CD4-positive, alpha-beta T cell (primary cell): Measurements from ENCODE around the gene ANKRD28. TPM values are rescaled to one million over a fixed set of nuclear protein-coding genes. Genes with fewer than 3 reads are reported as not detected.

Experiments used
- ATAC-seq: fragments of 200-7000 bp; cut with Tn5 transposase; one replicate; pipeline ENCODE4 v1.10.0; 2022; ENCODE audit warnings: mild to moderate bottlenecking; ENCODE audit not compliant: poor library complexity
- CTCF ChIA-PET: fragments of 350-600 bp; sonication (Branson Sonifier 250); formaldehyde crosslinking; loops from one replicate; lab custom pipeline; 2021; ENCODE audit warnings: antibody characterized with exemption, inconsistent platforms; lab: Charles Lee
- POLR2A ChIA-PET: fragments of 350-600 bp; sonication (Branson Sonifier 250); formaldehyde crosslinking; loops from one replicate; lab custom pipeline; 2021; ENCODE audit warnings: antibody characterized with exemption, inconsistent platforms; lab: Charles Lee
- DNase-seq, 14 experiments: peaks; one replicate each; pipeline ENCODE4 v3.0.0-alpha.2; 2013 to 2020; ENCODE audit warnings: mixed read lengths in 2 of 14
- H3K27ac ChIP-seq, 2 donors: one replicate each; pipeline versions ENCODE4 v1.5.1 to v1.7.0; 2013; ENCODE audit warnings: low read length in 2 of 2, low read depth in 1 of 2, mild to moderate bottlenecking in 1 of 2
- H3K27me3 ChIP-seq, 2 experiments: 1 replicate in 1 of 2; 2 replicates in 1 of 2; pipeline versions ENCODE4 v1.6.1 to v1.7.0; 2013; ENCODE audit warnings: low read length in 2 of 2, control low read depth in 1 of 2, mild to moderate bottlenecking in 1 of 2, moderate library complexity in 1 of 2; ENCODE audit not compliant: insufficient read depth in 2 of 2, control insufficient read depth in 1 of 2
- H3K36me3 ChIP-seq: one replicate; pipeline ENCODE4 v1.6.1; 2013; ENCODE audit warnings: low read length, control low read depth; ENCODE audit not compliant: insufficient read depth
- H3K4me1 ChIP-seq: one replicate; pipeline ENCODE4 v1.6.1; 2013; ENCODE audit warnings: low read length, control low read depth; ENCODE audit not compliant: insufficient read depth
- H3K4me3 ChIP-seq: one replicate; pipeline ENCODE4 v1.5.1; 2013; ENCODE audit warnings: mild to moderate bottlenecking, low read length, moderate library complexity
- H3K9me3 ChIP-seq, 2 experiments: 1 replicate in 1 of 2; 2 replicates in 1 of 2; pipeline versions ENCODE4 v1.6.1 to v1.7.0; 2013; ENCODE audit warnings: low read length in 2 of 2, mild to moderate bottlenecking in 2 of 2, control low read depth in 1 of 2, moderate library complexity in 1 of 2; ENCODE audit not compliant: control insufficient read depth in 1 of 2, insufficient read depth in 1 of 2
- H3K27ac Mint-ChIP-seq: one replicate; pipeline ENCODE4 v1.8.0; 2020; ENCODE audit warnings: mixed read lengths
- H3K27me3 Mint-ChIP-seq: one replicate; pipeline ENCODE4 v1.8.0; 2021; ENCODE audit warnings: mixed read lengths
- H3K36me3 Mint-ChIP-seq: one replicate; pipeline ENCODE4 v1.8.0; 2021; ENCODE audit warnings: low read depth, mixed read lengths
- H3K4me1 Mint-ChIP-seq: one replicate; pipeline ENCODE4 v1.8.0; 2021; ENCODE audit warnings: low read depth, mixed read lengths
- H3K4me3 Mint-ChIP-seq: one replicate; pipeline ENCODE4 v1.8.0; 2020; ENCODE audit warnings: mild to moderate bottlenecking, mixed read lengths
- H3K9me3 Mint-ChIP-seq: one replicate; pipeline ENCODE4 v1.8.0; 2020; ENCODE audit warnings: mixed read lengths
- intact Hi-C, 2 experiments: fragments of 100-400 bp; cut with DNase I in 1 of 2; cut with micrococcal nuclease in 1 of 2; formaldehyde crosslinking; loops; one replicate each; pipeline versions ENCODE4 v1.15.1 to v1.9.0; 2023 to 2025; cut with DNase I, micrococcal nuclease
- total RNA-seq, 174 experiments: library from RNA in 2 of 174; stranded (reverse) in 2 of 174; gene quantifications; one replicate each; pipeline ENCODE4 v1.2.3 and lab custom pipeline; 2021 to 2026
- TF ChIP-seq, protein P1 (sequence below): fragments of 200-600 bp; IDR thresholded peaks from one replicate; pipeline ENCODE4 v1.8.0; 2022; ENCODE audit warnings: antibody characterized with exemption, mild to moderate bottlenecking

Gene ANKRD28
- total RNA-seq, 2 experiments from 2014 or later, result 36.6 to 43.1 TPM

DNA sequence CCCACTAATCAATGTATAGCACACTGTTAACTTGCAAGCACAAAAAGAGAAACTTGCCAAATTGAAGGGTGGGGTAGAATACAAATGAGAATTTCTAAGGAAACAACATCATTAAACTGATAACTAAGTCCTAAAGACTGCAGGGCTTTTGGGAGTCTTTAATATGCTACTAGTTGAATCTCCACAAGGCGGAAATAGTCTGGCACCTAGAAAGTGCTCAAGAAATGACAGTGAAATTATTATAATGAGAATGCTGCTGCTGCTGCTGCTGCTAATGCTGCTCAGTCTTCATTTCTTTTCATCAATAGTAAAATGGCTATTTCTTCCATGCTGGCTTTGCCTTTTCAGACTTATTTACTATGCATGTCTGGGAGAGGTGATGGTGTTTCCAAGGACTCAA lies 104.4 kb downstream of the ANKRD28 start:
- ChIA-PET POLR2A (no interaction called here), CTCF (no interaction called here)
- Histone ChIP-seq H3K4me3 (no peak overlapping the region), H3K9me3 (no peaks in the 10 kb centered on the region), H3K4me1 (no peaks in the 10 kb centered on the region), H3K27me3 (no peaks in the 10 kb centered on the region), H3K27ac (no peak overlapping the region), H3K36me3 (peaks cover 36% of the 10 kb centered on the region)
- no peak overlapping the region for H3K4me3 Mint-ChIP-seq
- no peaks in the 10 kb centered on the region for H3K9me3 Mint-ChIP-seq
- no peaks in the 10 kb centered on the region for H3K4me1 Mint-ChIP-seq
- no peaks in the 10 kb centered on the region for H3K27me3 Mint-ChIP-seq
- TF ChIP-seq, protein P1, sequence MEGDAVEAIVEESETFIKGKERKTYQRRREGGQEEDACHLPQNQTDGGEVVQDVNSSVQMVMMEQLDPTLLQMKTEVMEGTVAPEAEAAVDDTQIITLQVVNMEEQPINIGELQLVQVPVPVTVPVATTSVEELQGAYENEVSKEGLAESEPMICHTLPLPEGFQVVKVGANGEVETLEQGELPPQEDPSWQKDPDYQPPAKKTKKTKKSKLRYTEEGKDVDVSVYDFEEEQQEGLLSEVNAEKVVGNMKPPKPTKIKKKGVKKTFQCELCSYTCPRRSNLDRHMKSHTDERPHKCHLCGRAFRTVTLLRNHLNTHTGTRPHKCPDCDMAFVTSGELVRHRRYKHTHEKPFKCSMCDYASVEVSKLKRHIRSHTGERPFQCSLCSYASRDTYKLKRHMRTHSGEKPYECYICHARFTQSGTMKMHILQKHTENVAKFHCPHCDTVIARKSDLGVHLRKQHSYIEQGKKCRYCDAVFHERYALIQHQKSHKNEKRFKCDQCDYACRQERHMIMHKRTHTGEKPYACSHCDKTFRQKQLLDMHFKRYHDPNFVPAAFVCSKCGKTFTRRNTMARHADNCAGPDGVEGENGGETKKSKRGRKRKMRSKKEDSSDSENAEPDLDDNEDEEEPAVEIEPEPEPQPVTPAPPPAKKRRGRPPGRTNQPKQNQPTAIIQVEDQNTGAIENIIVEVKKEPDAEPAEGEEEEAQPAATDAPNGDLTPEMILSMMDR, result no peak
- H3K36me3 Mint-ChIP-seq, result peaks cover 96% of the 10 kb centered on the region
- ATAC-seq (no peak), DNase-seq (peak in 2 of 14 experiments; percentile 11 to 13)
- H3K27ac Mint-ChIP-seq, result no peak overlapping the region
- intact Hi-C loops, result no loop called here

DNA sequence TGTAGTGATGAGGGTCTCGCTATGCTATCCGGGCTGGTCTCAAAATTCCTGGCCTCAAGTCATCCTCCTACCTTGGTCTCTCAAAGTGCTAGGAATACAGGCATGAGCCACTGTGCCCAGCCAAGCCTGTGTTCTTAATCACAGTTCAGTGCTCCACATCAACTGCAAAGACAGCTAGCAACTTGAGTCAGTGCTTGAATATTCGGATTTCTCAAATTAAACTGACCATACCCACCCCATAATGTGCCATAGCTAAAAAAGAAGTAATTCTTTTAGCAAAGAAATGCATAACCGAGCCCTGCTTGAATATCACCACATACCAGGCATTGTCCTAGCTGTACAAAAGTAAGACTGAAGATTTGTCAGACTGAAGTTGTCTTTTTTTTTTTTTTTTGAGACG lies 107.0 kb downstream of the ANKRD28 start:
- no peak overlapping the region for H3K4me3 Mint-ChIP-seq
- H3K36me3 Mint-ChIP-seq, result peaks cover 91% of the 10 kb centered on the region
- ChIA-PET POLR2A (no interaction called here), CTCF (no interaction called here)
- H3K27ac Mint-ChIP-seq, result no peak overlapping the region
- TF ChIP-seq, protein P1, result no peak
- Histone ChIP-seq H3K4me1 (no peaks in the 10 kb centered on the region), H3K9me3 (no peaks in the 10 kb centered on the region), H3K4me3 (no peak overlapping the region), H3K27me3 (no peaks in the 10 kb centered on the region), H3K36me3 (peaks cover 54% of the 10 kb centered on the region), H3K27ac (no peak overlapping the region)
- intact Hi-C loops, result no loop called here
- no peaks in the 10 kb centered on the region for H3K9me3 Mint-ChIP-seq
- H3K27me3 Mint-ChIP-seq, result no peaks in the 10 kb centered on the region
- H3K4me1 Mint-ChIP-seq, result no peaks in the 10 kb centered on the region
- ATAC-seq, result no peak
- no peak for DNase-seq

DNA sequence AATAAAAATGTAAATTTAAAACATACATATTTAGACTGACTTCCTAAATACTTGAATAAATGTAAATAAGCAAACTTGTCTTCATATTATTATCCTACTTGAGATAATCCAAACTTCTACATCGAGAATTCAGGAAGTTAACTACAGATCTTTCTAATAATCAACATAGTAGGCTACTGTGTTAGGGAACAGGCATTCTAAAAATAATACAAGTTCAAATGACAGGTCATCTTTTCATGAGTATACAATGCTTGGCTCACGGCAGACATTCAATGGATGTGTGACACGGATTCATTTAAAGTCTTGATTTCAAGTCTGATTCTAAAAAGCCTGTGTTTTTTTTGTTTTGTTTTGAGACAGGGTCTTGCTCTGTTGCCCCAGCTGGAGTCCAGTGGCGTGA lies 107.5 kb downstream of the ANKRD28 start:
- Histone ChIP-seq H3K9me3 (no peaks in the 10 kb centered on the region), H3K4me3 (no peak overlapping the region), H3K36me3 (peaks cover 58% of the 10 kb centered on the region), H3K27me3 (no peaks in the 10 kb centered on the region), H3K27ac (no peak overlapping the region), H3K4me1 (no peaks in the 10 kb centered on the region)
- H3K36me3 Mint-ChIP-seq, result peaks cover 91% of the 10 kb centered on the region
- no peaks in the 10 kb centered on the region for H3K4me1 Mint-ChIP-seq
- POLR2A ChIA-PET, result no interaction called here
- no peak overlapping the region for H3K27ac Mint-ChIP-seq
- CTCF ChIA-PET, result no interaction called here
- H3K4me3 Mint-ChIP-seq, result no peak overlapping the region
- no peak for ATAC-seq
- DNase-seq, result no peak
- H3K9me3 Mint-ChIP-seq, result no peaks in the 10 kb centered on the region
- intact Hi-C loops, result no loop called here
- no peaks in the 10 kb centered on the region for H3K27me3 Mint-ChIP-seq
- TF ChIP-seq, protein P1, result no peak
